Bone marrow (tissue), 2 donors: ENCODE results near the gene UGT1A9.

ENCODE experiments used
- DNase-seq, 2 donors: peaks; one replicate each; lab custom pipeline; 2025; lab: John Stamatoyannopoulos, UW

The UGT1A9 gene

DNA sequence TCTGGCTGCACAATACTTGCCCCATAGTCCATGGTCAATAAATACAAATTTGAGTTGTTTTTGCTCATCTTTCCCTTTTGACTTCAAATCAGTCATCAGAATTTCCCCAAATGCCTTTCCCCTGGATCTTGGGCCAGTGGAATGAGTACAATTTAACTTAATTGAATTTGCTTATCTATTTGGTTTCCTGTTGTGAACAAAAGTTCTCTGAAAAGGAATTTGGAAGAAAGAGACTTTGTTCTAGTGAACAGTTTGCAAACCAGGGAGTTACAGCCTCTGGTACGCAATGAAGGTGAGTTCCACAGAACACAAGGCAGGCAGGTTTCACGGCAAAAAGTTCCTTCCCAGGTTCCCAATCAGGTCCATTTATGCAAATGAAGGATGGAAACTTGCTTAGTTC, 87.2 kb downstream of the UGT1A9 start:
- no peak for DNase-seq

DNA sequence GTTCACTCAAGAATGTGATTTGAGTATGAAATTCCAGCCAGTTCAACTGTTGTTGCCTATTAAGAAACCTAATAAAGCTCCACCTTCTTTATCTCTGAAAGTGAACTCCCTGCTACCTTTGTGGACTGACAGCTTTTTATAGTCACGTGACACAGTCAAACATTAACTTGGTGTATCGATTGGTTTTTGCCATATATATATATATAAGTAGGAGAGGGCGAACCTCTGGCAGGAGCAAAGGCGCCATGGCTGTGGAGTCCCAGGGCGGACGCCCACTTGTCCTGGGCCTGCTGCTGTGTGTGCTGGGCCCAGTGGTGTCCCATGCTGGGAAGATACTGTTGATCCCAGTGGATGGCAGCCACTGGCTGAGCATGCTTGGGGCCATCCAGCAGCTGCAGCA, 88.3 kb downstream of the UGT1A9 start, which contains the start of gene UGT1A1:
UGT1A1 (plus strand) TSS at position 228 of the 400 bp plus-strand sequence; CDS start at position 246, 18 bp downstream.
- no peak for DNase-seq

DNA sequence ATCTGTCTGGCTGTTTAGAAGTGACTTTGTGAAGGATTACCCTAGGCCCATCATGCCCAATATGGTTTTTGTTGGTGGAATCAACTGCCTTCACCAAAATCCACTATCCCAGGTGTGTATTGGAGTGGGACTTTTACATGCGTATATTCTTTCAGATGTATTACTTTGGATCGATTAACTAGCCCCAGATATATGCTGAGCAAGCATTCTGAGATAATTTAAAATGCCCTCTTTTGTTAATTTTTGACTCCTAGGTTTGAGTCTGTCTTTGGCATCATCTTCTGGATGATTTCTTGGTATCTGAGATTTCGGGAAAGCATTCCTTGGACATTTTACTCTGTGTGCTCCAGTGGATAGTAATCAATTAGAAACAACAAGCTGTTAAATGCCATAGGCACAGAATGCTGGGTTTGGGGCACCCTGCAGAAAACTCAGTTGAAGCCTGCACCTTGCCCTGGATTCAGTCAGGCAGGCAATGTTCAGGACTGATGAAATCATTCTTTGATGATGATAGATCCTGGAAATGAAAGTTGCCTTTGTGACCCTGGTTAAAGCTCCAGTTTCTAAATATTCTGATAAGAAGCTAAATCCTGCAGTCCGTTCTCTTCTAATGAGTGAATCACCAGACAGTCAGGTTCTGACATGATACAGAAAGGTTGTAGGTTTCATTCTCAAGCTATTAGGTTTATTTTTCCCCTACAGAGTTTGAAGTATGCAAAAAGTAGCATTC, 89.5 kb downstream of the UGT1A9 start:
- DNase-seq, result no peak

DNA sequence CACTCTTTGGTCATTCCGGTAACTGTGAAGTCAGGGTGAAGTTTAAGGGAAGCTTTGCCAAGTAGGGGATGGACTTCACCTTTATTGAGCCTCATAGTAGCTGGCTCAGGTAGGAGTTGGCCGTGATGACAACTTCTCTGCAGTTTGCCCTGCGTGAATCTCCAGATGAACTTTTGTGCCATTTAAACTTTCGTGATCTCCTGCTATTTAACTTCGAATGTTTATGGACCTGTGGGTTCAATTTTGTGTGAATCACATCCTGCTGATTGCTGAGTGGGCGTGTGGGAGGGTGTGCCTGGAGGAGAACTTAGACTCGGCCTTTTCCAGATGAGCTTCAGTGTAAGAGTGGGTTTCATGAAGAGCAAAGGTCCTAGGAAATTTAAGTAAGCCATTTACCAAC, 92.6 kb downstream of the UGT1A9 start:
- DNase-seq, result no peak

- DNase-seq, result no peak
Measured at GRCh38 chr2:233764761-233765160, 93.1 kb downstream of the UGT1A9 start.

GRCh38 chr2:233766416-233766815, 94.7 kb downstream of the UGT1A9 start:
- DNase-seq, result no peak

DNA sequence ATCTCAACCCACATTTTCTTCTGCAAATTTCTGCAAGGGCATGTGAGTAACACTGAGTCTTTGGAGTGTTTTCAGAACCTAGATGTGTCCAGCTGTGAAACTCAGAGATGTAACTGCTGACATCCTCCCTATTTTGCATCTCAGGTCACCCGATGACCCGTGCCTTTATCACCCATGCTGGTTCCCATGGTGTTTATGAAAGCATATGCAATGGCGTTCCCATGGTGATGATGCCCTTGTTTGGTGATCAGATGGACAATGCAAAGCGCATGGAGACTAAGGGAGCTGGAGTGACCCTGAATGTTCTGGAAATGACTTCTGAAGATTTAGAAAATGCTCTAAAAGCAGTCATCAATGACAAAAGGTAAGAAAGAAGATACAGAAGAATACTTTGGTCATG, 96.4 kb downstream of the UGT1A9 start:
- no peak for DNase-seq

GRCh38 chr2:233769260-233769659, 97.6 kb downstream of the UGT1A9 start:
- no peak for DNase-seq

GRCh38 chr2:233772153-233772552, 100.5 kb downstream of the UGT1A9 start:
- no peak for DNase-seq

DNA sequence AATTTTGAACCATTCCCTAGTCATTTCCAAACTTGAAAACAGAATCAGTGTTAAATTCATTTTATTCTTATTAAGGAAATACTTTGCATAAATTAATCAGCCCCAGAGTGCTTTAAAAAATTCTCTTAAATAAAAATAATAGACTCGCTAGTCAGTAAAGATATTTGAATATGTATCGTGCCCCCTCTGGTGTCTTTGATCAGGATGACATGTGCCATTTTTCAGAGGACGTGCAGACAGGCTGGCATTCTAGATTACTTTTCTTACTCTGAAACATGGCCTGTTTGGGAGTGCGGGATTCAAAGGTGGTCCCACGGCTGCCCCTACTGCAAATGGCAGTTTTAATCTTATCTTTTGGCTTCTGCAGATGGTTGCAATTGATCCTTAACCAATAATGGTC, 100.9 kb downstream of the UGT1A9 start:
- DNase-seq, result no peak

- no peak for DNase-seq
Measured at GRCh38 chr2:233773854-233774253, 102.2 kb downstream of the UGT1A9 start.

GRCh38 chr2:233775414-233775813, 103.7 kb downstream of the UGT1A9 start:
- no peak for DNase-seq

DNA sequence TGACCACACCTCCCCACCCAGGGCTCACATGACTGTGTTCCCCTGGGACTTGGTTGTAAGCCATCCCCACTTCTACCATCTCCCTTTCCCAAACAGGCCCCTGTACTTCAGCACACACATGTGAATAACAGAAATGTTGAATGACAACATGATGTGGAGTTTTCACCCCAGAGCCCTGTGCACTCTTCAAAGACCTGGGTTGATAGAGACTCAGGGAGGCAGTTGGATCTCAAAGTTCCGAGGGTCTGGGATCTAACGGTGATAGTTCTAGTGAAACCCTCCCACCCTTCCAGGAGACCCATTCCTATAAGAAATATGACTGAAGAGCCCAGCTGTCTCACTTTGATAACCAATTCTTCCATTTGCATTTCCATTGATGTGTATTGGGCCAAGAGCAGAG, 106.3 kb downstream of the UGT1A9 start, which contains the start of gene MROH2A:
MROH2A (plus strand) TSS at position 301 of the 400 bp plus-strand sequence. CDS start 1,029 bp downstream, outside the sequence.
- DNase-seq, result no peak

DNA sequence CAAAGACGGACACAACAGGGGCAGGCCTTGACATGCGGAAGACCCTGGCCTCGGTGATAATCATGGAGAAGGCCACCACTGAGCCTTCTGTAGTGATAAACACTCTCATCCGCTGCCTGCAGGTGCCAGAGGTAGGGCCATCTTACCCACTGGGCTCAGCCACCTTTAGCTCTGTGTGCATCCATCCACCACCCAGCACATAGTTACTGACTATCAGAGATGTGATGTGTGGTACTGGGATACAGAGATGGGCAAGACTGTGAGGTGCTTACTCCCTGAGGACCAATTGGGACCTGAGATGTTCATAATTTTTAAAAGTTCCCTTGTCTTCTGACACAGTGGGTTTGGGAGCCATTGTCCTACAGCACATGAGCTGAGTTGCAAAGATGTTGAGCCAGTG, 108.0 kb downstream of the UGT1A9 start:
- DNase-seq, result no peak

DNA sequence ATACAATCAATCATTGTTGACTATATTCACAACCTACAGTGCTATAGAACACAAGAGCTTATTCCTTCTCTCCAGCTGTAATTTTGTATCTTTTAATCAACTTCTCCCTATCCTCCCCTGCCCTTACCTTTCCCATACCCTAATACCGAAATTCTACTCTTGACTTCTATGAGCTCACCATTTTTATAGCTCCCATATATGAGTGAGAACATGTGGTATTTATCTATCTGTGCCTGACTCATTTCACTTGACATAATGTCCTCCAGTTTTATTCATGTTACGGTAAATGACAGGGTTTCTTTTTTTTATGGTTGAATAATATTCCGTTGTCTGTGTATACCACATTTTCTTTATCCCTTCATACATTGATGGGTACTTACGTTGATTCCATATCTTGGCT, 109.1 kb downstream of the UGT1A9 start:
- no peak for DNase-seq

DNA sequence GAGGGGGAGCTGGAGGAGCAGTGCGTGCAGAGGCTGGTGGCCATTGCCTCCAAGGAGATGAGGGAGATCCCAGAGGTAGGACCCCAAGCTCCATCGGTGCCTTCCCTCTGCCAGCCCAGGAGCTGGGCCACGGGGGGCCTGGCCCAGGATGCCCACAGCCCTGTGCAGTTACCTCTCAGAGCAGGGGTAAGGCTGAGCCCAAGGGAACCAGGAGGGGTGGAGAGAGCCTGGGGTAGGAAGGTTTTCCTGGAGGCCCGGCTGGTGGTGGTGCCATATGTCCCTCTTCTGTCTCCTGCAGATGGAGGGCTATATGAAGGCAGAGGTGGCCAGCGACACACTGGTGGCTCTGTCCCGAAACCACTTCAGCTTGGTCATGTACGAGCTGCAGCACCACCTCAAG, 117.9 kb downstream of the UGT1A9 start:
- DNase-seq, result no peak

DNA sequence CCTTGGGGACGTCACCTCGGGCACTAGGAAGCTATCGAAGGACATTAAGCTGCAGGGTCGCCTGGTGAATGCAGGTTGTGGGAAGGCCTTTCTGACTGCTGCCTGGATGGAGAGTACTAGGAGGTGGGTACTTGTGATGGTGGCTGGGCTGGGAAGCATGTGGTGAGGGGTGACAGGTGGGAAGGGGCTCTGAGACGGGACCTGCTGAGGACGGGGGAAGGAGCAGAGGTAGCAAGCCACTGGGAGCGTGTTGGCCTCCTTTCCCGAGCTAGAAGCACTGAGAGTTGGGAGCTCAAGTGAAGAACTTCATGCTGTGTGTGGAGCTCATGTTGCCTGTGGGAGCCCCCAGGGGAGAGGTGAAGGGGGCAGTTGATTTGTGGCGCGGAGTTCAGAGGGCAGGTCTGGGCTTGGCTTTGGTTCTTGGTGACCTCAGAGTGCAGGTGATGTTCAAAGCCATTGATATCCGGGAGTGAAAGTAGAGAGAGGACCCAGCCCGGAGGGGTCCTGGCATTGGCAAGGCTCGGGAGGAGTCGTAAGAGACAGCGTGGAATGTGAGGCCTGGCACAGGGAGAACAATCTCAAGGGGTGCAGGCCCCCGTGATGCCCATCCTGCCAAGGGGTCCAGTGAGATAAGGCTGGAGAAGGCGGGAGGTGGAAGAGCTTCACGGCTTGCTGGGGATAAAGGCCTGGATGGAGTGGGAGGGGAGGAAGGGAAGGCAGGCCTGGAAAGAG, 119.6 kb downstream of the UGT1A9 start:
- no peak for DNase-seq

DNA sequence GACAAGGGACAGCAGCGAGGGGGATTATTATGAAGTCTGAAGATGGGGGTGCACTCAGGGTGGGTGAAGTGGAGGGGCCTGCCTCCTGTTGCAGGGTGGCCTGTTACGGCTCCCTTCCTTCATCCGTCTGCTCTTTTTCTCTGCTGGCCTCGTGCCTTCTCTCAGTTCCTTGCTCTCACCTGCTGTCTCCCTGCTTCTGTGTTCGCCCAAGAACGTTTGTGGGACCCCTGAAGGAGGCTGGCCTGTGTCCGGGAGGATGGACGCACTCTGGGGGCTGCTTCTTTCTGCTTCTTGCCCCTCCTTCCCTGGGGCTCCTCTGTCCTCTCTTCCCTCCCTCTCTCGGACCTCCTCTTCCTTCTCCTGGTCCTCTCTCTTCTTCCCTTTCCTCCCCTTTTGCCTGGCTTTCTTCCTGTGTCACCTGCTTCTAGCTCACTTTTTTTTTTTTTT, 120.2 kb downstream of the UGT1A9 start:
- no peak for DNase-seq

DNA sequence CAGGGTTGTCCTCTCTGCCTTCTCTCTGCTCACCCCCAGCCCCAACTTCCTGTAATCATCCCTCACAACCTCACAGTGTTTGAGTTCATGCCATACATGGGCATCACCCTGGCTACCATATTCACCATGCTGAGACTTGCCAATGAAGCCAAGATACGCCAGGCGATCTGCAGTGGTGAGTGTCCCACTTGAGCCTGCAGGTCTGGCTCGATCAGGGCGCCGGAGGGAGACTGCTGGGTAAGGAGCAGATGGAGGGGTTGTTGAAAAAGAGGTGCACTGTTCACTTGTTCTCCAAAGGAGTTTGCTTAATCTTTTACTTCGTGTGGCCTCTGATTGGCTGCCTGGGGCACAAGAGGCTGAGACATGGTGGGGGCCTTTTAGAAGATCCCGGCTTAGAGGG, 121.0 kb downstream of the UGT1A9 start:
- DNase-seq, result no peak

- DNase-seq, result no peak
Measured at GRCh38 chr2:233793465-233794127, 121.9 kb downstream of the UGT1A9 start.

DNA sequence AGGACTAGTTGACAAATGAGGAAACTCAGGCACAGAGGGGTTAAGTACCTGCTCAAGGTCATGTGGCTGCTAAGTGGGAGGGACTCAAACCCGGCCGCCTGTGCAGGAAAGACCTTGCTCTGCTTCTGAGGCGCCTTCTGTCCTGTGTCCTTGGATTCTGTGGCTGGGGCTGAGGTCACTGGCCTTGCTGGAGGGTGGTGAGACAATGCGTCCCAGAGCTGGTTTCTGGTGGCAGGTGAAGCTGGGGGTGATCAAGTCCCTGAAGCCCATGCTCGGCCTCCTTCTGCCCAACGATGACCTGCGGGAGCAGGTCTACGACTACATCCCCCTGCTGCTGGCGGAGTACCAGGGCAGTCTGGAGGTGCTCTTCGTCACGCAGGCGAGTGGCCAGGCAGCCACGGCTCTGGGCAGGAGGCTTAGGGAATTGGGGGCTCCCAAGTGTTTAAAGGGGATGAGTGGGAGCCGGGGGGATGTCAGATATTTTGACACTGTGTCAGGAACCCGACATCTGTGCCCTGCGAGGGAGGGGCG, 122.5 kb downstream of the UGT1A9 start:
- no peak for DNase-seq

DNA sequence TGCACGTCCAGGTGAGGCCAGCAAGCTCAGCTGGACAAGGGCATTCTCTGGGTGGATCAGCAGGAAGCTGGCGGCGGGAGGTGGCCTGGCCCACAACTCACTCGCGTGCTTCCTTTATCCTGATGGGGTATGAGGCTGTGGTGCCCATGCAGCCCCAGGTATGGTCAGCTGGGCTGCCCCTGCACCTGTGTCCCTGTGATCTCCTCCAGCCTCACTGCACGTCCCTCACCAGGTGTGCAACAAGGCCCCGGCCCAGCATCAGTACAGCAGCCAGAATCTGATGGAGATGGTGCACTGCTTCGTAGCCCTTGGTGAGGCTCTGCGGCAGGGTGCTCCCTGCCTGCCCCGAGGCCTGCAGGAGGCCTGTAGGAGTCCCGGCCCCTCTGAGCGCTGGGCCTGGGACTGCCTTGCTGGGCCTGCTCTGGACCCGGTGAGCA, 124.1 kb downstream of the UGT1A9 start:
- no peak for DNase-seq
